Activated T-cell treated with anti-CD3 and anti-CD28 coated beads, Interleukin-2, amount 50 U/mL, for 24 hours (primary cell): ENCODE measurements around the gene LHX3.

Experiments used
- DNase-seq: peaks from one replicate; pipeline ENCODE4 v3.0.0-alpha.2; 2020
- H3K27ac Mint-ChIP-seq: 2 replicates; pipeline ENCODE4 v1.8.0; 2020; ENCODE audit warnings: mild to moderate bottlenecking, mixed read lengths
- H3K27me3 Mint-ChIP-seq: 2 replicates; pipeline ENCODE4 v1.8.0; 2020; ENCODE audit warnings: mixed read lengths
- H3K36me3 Mint-ChIP-seq: 2 replicates; pipeline ENCODE4 v1.8.0; 2020; ENCODE audit warnings: low read depth, mixed read lengths
- H3K4me1 Mint-ChIP-seq: 2 replicates; pipeline ENCODE4 v1.8.0; 2020; ENCODE audit warnings: low read depth, mixed read lengths
- H3K4me3 Mint-ChIP-seq: 2 replicates; pipeline ENCODE4 v1.8.0; 2020; ENCODE audit warnings: mild to moderate bottlenecking, moderate library complexity, mixed read lengths
- H3K9me3 Mint-ChIP-seq: 2 replicates; pipeline ENCODE4 v1.8.0; 2020; ENCODE audit warnings: mixed read lengths

Gene LHX3

GRCh38 chr9:136245219-136246150 is 40.6 kb upstream of the LHX3 start, which contains the start of gene QSOX2:
QSOX2 (minus strand) TSS chr9:136245812; CDS start chr9:136245803, 9 bp downstream.
- peaks cover 41% of the 10 kb centered on the region for H3K36me3 Mint-ChIP-seq
- peaks cover 46% of the 10 kb centered on the region for H3K4me1 Mint-ChIP-seq
- DNase-seq: peak; percentile 89
- H3K4me3 Mint-ChIP-seq: peak within 1 kb of the TSS; percentile 89
- H3K27me3 Mint-ChIP-seq: no peaks in the 10 kb centered on the region
- H3K9me3 Mint-ChIP-seq: no peaks in the 10 kb centered on the region
- H3K27ac Mint-ChIP-seq: peak within 1 kb of the TSS; percentile 95

DNA sequence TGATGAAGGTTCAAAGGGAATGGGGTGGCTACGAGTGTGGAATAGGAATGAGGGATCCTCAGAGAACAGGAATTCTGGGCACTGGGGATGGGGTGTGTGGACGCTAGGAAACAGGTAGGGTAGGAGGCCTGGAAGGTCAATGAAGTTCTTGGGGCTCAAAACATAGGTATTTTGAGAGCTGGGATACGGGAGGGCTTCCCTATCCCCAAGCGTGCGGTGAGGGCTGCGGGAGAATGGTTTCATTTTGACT is 40.0 kb upstream of the LHX3 start:
- Mint-ChIP-seq H3K27ac (peak overlapping the region; percentile 95), H3K36me3 (peaks cover 44% of the 10 kb centered on the region), H3K4me1 (peaks cover 46% of the 10 kb centered on the region), H3K9me3 (no peaks in the 10 kb centered on the region), H3K27me3 (no peaks in the 10 kb centered on the region), H3K4me3 (peak overlapping the region; percentile 89)
- DNase-seq: no peak

DNA sequence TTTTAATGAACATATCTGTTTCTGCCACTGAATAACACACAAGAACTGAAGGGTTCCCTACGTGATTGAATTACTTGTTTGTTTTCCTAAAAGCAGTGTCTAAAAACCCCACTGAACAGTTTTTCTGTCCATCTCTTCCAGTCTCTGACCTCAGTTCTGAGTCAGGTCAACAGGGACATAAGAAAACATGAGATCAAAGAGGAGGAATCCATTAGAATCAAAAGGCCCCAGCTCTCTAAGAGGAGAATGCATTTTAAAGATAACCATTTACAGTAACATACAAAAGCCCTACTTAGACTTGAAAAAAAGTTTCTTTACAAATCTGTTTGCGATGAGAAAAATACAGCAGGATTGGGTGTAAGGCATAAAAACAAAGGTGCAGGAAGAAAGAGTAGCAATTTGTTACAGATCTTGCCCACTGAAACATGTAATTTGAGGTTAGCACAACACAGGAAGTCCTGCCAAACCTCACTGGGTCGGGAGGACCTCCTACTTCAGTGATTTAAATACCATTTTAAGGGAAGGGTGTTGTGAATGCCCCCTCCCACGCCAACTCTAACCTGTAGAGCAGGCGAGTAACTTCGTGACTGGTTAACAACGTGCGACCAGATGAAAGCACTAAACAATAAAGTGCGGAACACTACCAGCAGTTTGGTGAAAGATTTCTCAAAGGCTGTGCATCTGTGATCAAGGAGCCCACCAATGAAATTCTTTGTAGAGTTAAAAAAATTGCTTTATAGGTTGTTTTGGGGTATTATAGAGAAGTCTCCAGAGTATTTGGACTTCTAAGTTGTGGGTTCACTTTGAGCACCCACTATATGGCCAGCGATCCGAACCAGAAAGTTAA is 39.4 kb upstream of the LHX3 start:
- Mint-ChIP-seq H3K4me1 (peaks cover 50% of the 10 kb centered on the region), H3K27ac (peak overlapping the region; percentile 95), H3K4me3 (peak overlapping the region; percentile 89), H3K9me3 (no peaks in the 10 kb centered on the region), H3K36me3 (peaks cover 48% of the 10 kb centered on the region), H3K27me3 (no peaks in the 10 kb centered on the region)
- DNase-seq: peak; percentile 61

GRCh38 chr9:136243631-136244030 is 38.7 kb upstream of the LHX3 start:
- peak overlapping the region; percentile 95 for H3K27ac Mint-ChIP-seq
- no peaks in the 10 kb centered on the region for H3K27me3 Mint-ChIP-seq
- H3K9me3 Mint-ChIP-seq: no peaks in the 10 kb centered on the region
- peaks cover 55% of the 10 kb centered on the region for H3K4me1 Mint-ChIP-seq
- H3K4me3 Mint-ChIP-seq: peak overlapping the region; percentile 89
- no peak for DNase-seq
- peaks cover 54% of the 10 kb centered on the region for H3K36me3 Mint-ChIP-seq

DNA sequence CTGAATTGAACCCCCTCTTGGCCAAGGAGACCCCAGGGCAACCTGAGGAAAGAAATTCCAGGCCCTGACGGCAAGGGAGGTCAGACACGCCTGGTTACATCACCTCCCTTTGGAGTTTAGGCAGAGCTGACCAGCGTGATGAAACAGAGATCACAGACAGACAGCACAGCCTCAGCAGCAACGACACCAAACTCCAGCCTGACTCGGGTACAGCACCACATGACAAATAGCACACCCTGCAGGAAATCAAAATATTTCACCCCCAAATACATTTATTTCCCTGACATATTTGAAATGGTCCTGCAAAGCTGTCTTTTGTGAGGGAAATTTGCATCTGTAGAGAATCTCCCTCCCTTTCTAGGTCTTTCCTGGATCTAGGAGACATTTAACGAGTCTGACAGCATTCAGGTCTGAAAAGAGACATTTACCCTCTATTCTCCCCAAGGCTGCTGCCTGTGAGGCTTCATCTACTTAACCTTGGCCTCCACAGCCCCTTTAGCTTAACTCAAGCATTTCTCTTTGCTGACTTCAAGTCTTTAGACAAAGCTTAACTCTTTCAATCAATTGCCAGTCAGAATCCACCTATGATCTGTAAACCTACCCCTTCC is 38.1 kb upstream of the LHX3 start:
- no peak for DNase-seq
- H3K36me3 Mint-ChIP-seq: peaks cover 60% of the 10 kb centered on the region
- H3K27me3 Mint-ChIP-seq: no peaks in the 10 kb centered on the region
- no peaks in the 10 kb centered on the region for H3K9me3 Mint-ChIP-seq
- H3K4me1 Mint-ChIP-seq: peaks cover 60% of the 10 kb centered on the region
- peak overlapping the region; percentile 95 for H3K27ac Mint-ChIP-seq
- H3K4me3 Mint-ChIP-seq: peak overlapping the region; percentile 89

- Mint-ChIP-seq H3K9me3 (no peaks in the 10 kb centered on the region), H3K4me1 (peaks cover 63% of the 10 kb centered on the region), H3K27me3 (no peaks in the 10 kb centered on the region), H3K36me3 (peaks cover 65% of the 10 kb centered on the region), H3K27ac (peak overlapping the region; percentile 29), H3K4me3 (no peak overlapping the region)
- no peak for DNase-seq
Observed at GRCh38 chr9:136242248-136242647, 37.3 kb upstream of the LHX3 start.

DNA sequence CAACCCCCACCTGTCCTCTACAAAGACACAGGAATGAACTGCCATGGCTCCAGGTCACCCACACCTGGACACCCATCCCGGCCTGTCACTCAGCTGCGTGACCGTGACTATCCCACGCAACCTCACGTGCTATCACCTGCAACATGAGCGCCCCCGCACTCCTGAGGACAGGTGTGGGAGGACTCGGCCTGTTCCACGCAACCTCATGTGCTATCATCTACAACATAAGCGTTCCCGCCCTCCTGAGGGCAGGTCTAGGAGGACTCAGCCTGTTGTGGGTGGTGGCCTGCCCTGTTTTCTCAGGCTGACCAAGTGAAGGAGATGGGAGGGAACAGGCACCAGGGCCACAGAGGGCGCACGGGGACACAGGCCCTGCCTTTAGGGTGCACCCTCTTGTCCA is 36.6 kb upstream of the LHX3 start:
- H3K36me3 Mint-ChIP-seq: peaks cover 68% of the 10 kb centered on the region
- no peaks in the 10 kb centered on the region for H3K27me3 Mint-ChIP-seq
- H3K4me3 Mint-ChIP-seq: no peak overlapping the region
- H3K27ac Mint-ChIP-seq: peak overlapping the region; percentile 17
- H3K4me1 Mint-ChIP-seq: peaks cover 63% of the 10 kb centered on the region
- no peak for DNase-seq
- no peaks in the 10 kb centered on the region for H3K9me3 Mint-ChIP-seq

GRCh38 chr9:136240941-136241340 is 36.0 kb upstream of the LHX3 start:
- DNase-seq: no peak
- Mint-ChIP-seq H3K36me3 (peaks cover 74% of the 10 kb centered on the region), H3K4me1 (peaks cover 59% of the 10 kb centered on the region), H3K9me3 (no peaks in the 10 kb centered on the region), H3K27me3 (no peaks in the 10 kb centered on the region), H3K27ac (peak overlapping the region; percentile 55), H3K4me3 (no peak overlapping the region)

- Mint-ChIP-seq H3K4me1 (peaks cover 60% of the 10 kb centered on the region), H3K27me3 (no peaks in the 10 kb centered on the region), H3K36me3 (peaks cover 82% of the 10 kb centered on the region), H3K4me3 (no peak overlapping the region), H3K27ac (no peak overlapping the region), H3K9me3 (no peaks in the 10 kb centered on the region)
- DNase-seq: no peak
Observed at GRCh38 chr9:136239983-136240330, 35.0 kb upstream of the LHX3 start.

DNA sequence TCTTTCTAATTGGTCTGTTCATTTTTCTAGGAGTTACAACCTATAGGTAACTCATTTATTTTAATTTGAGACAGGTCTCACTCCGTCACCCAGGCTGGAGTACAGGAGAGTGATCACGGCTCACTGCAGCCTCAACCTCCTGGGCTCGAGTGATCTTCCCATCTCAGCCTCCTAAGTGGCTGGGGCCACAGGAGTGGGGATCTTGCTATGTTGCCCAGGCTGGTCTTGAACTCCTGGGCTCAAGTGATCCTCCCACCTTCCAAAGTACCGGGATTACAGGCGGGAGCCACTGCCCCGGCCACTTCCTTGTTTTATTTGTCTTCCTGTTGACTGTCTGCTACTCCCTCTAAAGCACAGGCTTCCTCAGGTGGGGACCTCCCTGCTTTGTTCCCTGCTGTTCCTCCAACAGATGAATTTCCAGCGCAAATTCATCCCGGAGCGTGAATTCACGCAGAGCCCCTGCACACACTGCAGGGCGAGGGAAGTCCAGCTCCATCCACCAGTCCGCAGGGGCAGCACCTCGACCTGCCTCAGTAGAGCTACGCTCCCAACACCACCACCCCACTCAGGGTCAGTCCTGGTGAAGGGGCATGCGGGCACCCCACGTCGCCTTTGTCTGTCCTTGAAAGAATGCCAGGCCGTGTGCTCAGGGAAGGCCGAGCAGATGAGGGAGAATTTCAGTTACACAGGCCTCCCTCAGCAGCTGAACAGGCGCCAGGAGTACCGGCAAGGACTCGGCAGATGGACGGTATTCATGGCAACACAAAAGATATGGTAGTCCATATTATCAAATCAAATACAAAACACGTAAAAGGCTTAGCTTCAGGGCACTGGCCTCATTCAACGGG is 34.4 kb upstream of the LHX3 start:
- Mint-ChIP-seq H3K9me3 (no peaks in the 10 kb centered on the region), H3K27ac (peak overlapping the region; percentile 44), H3K36me3 (peaks cover 83% of the 10 kb centered on the region), H3K27me3 (no peaks in the 10 kb centered on the region), H3K4me1 (peaks cover 60% of the 10 kb centered on the region), H3K4me3 (no peak overlapping the region)
- no peak for DNase-seq

- Mint-ChIP-seq H3K27ac (no peak overlapping the region), H3K27me3 (no peaks in the 10 kb centered on the region), H3K36me3 (peaks cover 83% of the 10 kb centered on the region), H3K4me1 (peaks cover 60% of the 10 kb centered on the region), H3K9me3 (no peaks in the 10 kb centered on the region), H3K4me3 (no peak overlapping the region)
- no peak for DNase-seq
Observed at GRCh38 chr9:136238342-136238732, 33.4 kb upstream of the LHX3 start.

- Mint-ChIP-seq H3K9me3 (no peaks in the 10 kb centered on the region), H3K27ac (no peak overlapping the region), H3K4me3 (no peak overlapping the region), H3K36me3 (peaks cover 79% of the 10 kb centered on the region), H3K27me3 (no peaks in the 10 kb centered on the region), H3K4me1 (peaks cover 60% of the 10 kb centered on the region)
- DNase-seq: no peak
Observed at GRCh38 chr9:136237486-136238341, 32.8 kb upstream of the LHX3 start.
